HEK293 (cell line): ENCODE results near the gene SPA17.

Experiments used
- CTCF ChIA-PET: fragments of 350-600 bp; formaldehyde crosslinking; extraction: SDS; loops from one replicate; lab custom pipeline; 2021; ENCODE audit warnings: antibody characterized with exemption; lab: Yijun Ruan, JAX
- POLR2A ChIA-PET: fragments of 300-600 bp; formaldehyde crosslinking; extraction: SDS; loops from one replicate; lab custom pipeline; 2020; ENCODE audit warnings: antibody characterized with exemption, inconsistent platforms; lab: Yijun Ruan, JAX
- H3K27ac ChIP-seq: fragments of 200-500 bp; sonication (Bioruptor generic); 2 replicates; pipeline ENCODE4 v1.5.1; 2014; ENCODE audit warnings: low read depth, low read length, control low read depth, inconsistent platforms; ENCODE audit errors: extremely low read depth
- H3K36me3 ChIP-seq, 2 experiments: fragments of 200-500 bp in 1 of 2; sonication (Bioruptor generic) in 1 of 2; 1 replicate in 1 of 2; 2 replicates in 1 of 2; pipeline ENCODE4 v1.5.1; 2014 to 2017; ENCODE audit warnings: inconsistent platforms in 2 of 2, low read length in 2 of 2; ENCODE audit not compliant: control insufficient read depth in 2 of 2, insufficient read depth in 1 of 2
- H3K4me1 ChIP-seq: fragments of 200-500 bp; sonication (Bioruptor generic); 2 replicates; pipeline ENCODE4 v1.5.1; 2014; ENCODE audit warnings: mild to moderate bottlenecking, low read length, inconsistent platforms; ENCODE audit not compliant: control insufficient read depth, insufficient read depth
- H3K4me3 ChIP-seq: 2 replicates; pipeline ENCODE4 v1.5.1; 2011; ENCODE audit warnings: low read depth, mild to moderate bottlenecking, control low read depth, low read length, moderate library complexity
- H3K9me3 ChIP-seq: fragments of 200-500 bp; sonication (Bioruptor generic); 2 replicates; pipeline ENCODE4 v1.5.1; 2014; ENCODE audit warnings: low read depth, low read length, inconsistent platforms; ENCODE audit not compliant: control insufficient read depth, insufficient read depth
- FEZF1 ChIP-seq: fragments of 450-650 bp; formaldehyde crosslinking; IDR thresholded peaks from 2 replicates; pipeline ENCODE4 v1.5.1; 2016; ENCODE audit warnings: missing biosample characterization, missing genetic modification characterization
- MZF1 ChIP-seq: fragments of 450-650 bp; formaldehyde crosslinking; IDR thresholded peaks from 2 replicates; pipeline ENCODE4 v1.5.1; 2017; ENCODE audit warnings: missing biosample characterization, missing genetic modification characterization, borderline replicate concordance
- TRIM28 ChIP-seq: IDR thresholded peaks from 2 replicates; pipeline ENCODE4 v1.6.1; 2011; ENCODE audit warnings: low read length, control low read depth, borderline replicate concordance
- ZNF114 ChIP-seq: fragments of 450-650 bp; formaldehyde crosslinking; IDR thresholded peaks from 2 replicates; pipeline ENCODE4 v1.5.0; 2017; ENCODE audit warnings: missing biosample characterization, missing genetic modification characterization
- ZNF2 ChIP-seq: fragments of 450-650 bp; formaldehyde crosslinking; IDR thresholded peaks from 2 replicates; pipeline ENCODE4 v1.5.1; 2016; ENCODE audit warnings: missing biosample characterization, missing genetic modification characterization
- ZNF202 ChIP-seq: fragments of 450-650 bp; formaldehyde crosslinking; IDR thresholded peaks from 2 replicates; pipeline ENCODE4 v1.5.1; 2016; ENCODE audit warnings: missing biosample characterization, missing genetic modification characterization, borderline replicate concordance
- ZNF214 ChIP-seq: fragments of 450-650 bp; formaldehyde crosslinking; IDR thresholded peaks from 2 replicates; pipeline ENCODE4 v1.5.1; 2017; ENCODE audit warnings: missing biosample characterization, mild to moderate bottlenecking, missing genetic modification characterization, borderline replicate concordance
- ZNF221 ChIP-seq: fragments of 450-650 bp; formaldehyde crosslinking; IDR thresholded peaks from 2 replicates; pipeline ENCODE4 v1.5.1; 2017; ENCODE audit warnings: missing biosample characterization, missing genetic modification characterization, borderline replicate concordance
- ZNF24 ChIP-seq: fragments of 450-650 bp; formaldehyde crosslinking; IDR thresholded peaks from 2 replicates; pipeline ENCODE4 v1.5.1; 2016; ENCODE audit warnings: missing biosample characterization, missing genetic modification characterization
- ZNF292 ChIP-seq: fragments of 450-650 bp; formaldehyde crosslinking; IDR thresholded peaks from 2 replicates; pipeline ENCODE4 v1.5.1; 2016; ENCODE audit warnings: low read depth, missing biosample characterization, missing genetic modification characterization, borderline replicate concordance
- ZNF341 ChIP-seq: fragments of 450-650 bp; formaldehyde crosslinking; IDR thresholded peaks from 2 replicates; pipeline ENCODE4; 2016; ENCODE audit warnings: low read depth, missing biosample characterization, missing genetic modification characterization
- ZNF37A ChIP-seq: fragments of 450-650 bp; IDR thresholded peaks from 2 replicates; pipeline ENCODE4 v1.5.1; 2018; ENCODE audit warnings: missing biosample characterization, missing genetic modification characterization
- ZNF48 ChIP-seq: fragments of 450-650 bp; formaldehyde crosslinking; IDR thresholded peaks from 2 replicates; pipeline ENCODE4 v1.5.1; 2016; ENCODE audit warnings: missing biosample characterization, missing genetic modification characterization
- ZNF555 ChIP-seq: fragments of 450-650 bp; formaldehyde crosslinking; conservative IDR thresholded peaks from 2 replicates; pipeline ENCODE4 v1.5.1; 2017; ENCODE audit warnings: missing biosample characterization, mild to moderate bottlenecking, missing genetic modification characterization, inconsistent platforms
- ZNF670 ChIP-seq: fragments of 450-650 bp; formaldehyde crosslinking; IDR thresholded peaks from 2 replicates; pipeline ENCODE4 v1.5.1; 2016; ENCODE audit warnings: missing biosample characterization, missing genetic modification characterization, low read depth
- ZNF785 ChIP-seq: fragments of 450-650 bp; formaldehyde crosslinking; IDR thresholded peaks from 2 replicates; pipeline ENCODE4 v1.5.1; 2016; ENCODE audit warnings: missing biosample characterization, missing genetic modification characterization
- ZNF837 ChIP-seq: fragments of 450-650 bp; formaldehyde crosslinking; IDR thresholded peaks from 2 replicates; pipeline ENCODE4 v1.5.1; 2016; ENCODE audit warnings: missing biosample characterization, missing genetic modification characterization
- TF ChIP-seq, protein P1 (sequence below): fragments of 450-650 bp; formaldehyde crosslinking; IDR thresholded peaks from 2 replicates; pipeline ENCODE4 v1.5.1; 2016; ENCODE audit warnings: missing biosample characterization, missing genetic modification characterization
- TF ChIP-seq, protein P2 (sequence below): fragments of 450-650 bp; formaldehyde crosslinking; optimal IDR thresholded peaks from 2 replicates; pipeline ENCODE3; 2016; ENCODE audit warnings: missing biosample characterization, mild to moderate bottlenecking, missing genetic modification characterization
- TF ChIP-seq, protein P3 (sequence below): fragments of 450-650 bp; formaldehyde crosslinking; IDR thresholded peaks from 2 replicates; pipeline ENCODE4 v1.5.1; 2017; ENCODE audit warnings: missing biosample characterization, missing genetic modification characterization
- TF ChIP-seq, protein P4 (sequence below): fragments of 450-650 bp; formaldehyde crosslinking; conservative IDR thresholded peaks from 2 replicates; pipeline ENCODE4 v1.5.1; 2016; ENCODE audit warnings: low read depth, missing biosample characterization, missing genetic modification characterization
- TF ChIP-seq, protein P5 (sequence below): fragments of 450-650 bp; formaldehyde crosslinking; IDR thresholded peaks from 2 replicates; pipeline ENCODE4 v1.5.1; 2017; ENCODE audit warnings: missing biosample characterization, missing genetic modification characterization

Gene SPA17

DNA sequence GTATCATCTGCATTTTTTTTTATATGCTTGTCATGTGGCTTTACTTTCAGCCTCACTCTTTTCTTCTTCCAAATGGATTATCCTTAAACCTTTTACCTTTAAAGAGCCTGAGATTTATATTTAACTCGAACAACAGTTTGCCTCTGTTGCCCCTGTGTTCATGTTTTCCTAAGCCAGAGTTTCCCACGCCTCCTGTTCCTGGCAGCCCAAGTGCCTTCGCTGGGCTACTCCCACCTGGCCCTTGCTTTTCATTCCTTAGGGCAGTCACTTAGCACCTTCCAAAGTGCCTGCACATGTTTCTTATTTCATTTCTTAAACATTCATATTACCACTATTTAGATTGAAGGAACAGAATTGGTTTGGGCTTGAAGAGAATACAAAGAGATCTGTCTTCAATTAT, 37.8 kb upstream of the SPA17 start:
- CTCF ChIA-PET = no interaction called here
- no peak overlapping the region for H3K27ac ChIP-seq
- POLR2A ChIA-PET = interaction anchor here (1.0 kb wide), 1 partner anchor 13 kb away, joined by 3 read pairs; the partner anchor contains the start of gene TBRG1
- H3K4me3 ChIP-seq = no peak overlapping the region
- no peak for TF ChIP-seq ZNF837 (tag by site-specific recombination)
- TF ChIP-seq ZNF202 (tag by site-specific recombination) = no peak
- TF ChIP-seq, protein P1, sequence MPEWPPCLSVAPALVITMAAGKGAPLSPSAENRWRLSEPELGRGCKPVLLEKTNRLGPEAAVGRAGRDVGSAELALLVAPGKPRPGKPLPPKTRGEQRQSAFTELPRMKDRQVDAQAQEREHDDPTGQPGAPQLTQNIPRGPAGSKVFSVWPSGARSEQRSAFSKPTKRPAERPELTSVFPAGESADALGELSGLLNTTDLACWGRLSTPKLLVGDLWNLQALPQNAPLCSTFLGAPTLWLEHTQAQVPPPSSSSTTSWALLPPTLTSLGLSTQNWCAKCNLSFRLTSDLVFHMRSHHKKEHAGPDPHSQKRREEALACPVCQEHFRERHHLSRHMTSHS (tag by site-specific recombination) = no peak
- TF ChIP-seq, all 188 proteins: peak for 0
- no peaks in the 10 kb centered on the region for H3K9me3 ChIP-seq
- H3K4me1 ChIP-seq = no peaks in the 10 kb centered on the region
- peaks cover 6 to 86% of the 10 kb centered on the region in 2 experiments for H3K36me3 ChIP-seq

DNA sequence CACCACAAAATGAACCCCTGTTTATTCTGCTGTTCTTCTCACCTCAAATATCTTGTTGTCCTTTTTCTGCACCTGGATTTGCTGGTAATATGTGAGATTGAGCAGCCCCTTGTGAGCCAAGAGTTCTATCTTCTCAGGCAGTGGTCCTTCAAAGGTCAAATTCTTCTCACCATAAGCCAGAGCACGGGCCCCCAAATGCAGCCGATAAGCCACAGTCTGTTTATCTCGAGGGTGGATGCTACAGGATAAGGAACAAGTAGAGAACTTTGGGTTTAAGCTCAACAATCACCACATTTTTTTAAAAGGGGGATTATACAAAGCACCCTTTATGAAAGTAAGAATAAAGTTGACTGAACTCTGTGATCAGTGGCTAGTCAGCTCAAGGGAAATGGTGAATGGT, 35.2 kb upstream of the SPA17 start:
- H3K4me1 ChIP-seq = no peaks in the 10 kb centered on the region
- H3K27ac ChIP-seq = no peak overlapping the region
- no peak overlapping the region for H3K4me3 ChIP-seq
- TF ChIP-seq MZF1 (tag by site-specific recombination) = no peak
- no peak for TF ChIP-seq ZNF114 (tag by site-specific recombination)
- TF ChIP-seq ZNF341 = no peak
- no peak for TF ChIP-seq ZNF785 (tag by site-specific recombination)
- no peak for TF ChIP-seq ZNF214 (tag by site-specific recombination)
- no peak for TF ChIP-seq ZNF24 (tag by site-specific recombination)
- no peak for TF ChIP-seq TRIM28
- TF ChIP-seq, protein P2, sequence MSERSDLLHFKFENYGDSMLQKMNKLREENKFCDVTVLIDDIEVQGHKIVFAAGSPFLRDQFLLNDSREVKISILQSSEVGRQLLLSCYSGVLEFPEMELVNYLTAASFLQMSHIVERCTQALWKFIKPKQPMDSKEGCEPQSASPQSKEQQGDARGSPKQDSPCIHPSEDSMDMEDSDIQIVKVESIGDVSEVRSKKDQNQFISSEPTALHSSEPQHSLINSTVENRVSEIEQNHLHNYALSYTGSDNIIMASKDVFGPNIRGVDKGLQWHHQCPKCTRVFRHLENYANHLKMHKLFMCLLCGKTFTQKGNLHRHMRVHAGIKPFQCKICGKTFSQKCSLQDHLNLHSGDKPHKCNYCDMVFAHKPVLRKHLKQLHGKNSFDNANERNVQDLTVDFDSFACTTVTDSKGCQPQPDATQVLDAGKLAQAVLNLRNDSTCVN (tag by site-specific recombination) = no peak
- TF ChIP-seq, protein P3, sequence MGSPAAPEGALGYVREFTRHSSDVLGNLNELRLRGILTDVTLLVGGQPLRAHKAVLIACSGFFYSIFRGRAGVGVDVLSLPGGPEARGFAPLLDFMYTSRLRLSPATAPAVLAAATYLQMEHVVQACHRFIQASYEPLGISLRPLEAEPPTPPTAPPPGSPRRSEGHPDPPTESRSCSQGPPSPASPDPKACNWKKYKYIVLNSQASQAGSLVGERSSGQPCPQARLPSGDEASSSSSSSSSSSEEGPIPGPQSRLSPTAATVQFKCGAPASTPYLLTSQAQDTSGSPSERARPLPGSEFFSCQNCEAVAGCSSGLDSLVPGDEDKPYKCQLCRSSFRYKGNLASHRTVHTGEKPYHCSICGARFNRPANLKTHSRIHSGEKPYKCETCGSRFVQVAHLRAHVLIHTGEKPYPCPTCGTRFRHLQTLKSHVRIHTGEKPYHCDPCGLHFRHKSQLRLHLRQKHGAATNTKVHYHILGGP (tag by site-specific recombination) = no peak
- no peak for TF ChIP-seq ZNF48 (tag by site-specific recombination)
- TF ChIP-seq ZNF555 = no peak
- TF ChIP-seq, protein P4, sequence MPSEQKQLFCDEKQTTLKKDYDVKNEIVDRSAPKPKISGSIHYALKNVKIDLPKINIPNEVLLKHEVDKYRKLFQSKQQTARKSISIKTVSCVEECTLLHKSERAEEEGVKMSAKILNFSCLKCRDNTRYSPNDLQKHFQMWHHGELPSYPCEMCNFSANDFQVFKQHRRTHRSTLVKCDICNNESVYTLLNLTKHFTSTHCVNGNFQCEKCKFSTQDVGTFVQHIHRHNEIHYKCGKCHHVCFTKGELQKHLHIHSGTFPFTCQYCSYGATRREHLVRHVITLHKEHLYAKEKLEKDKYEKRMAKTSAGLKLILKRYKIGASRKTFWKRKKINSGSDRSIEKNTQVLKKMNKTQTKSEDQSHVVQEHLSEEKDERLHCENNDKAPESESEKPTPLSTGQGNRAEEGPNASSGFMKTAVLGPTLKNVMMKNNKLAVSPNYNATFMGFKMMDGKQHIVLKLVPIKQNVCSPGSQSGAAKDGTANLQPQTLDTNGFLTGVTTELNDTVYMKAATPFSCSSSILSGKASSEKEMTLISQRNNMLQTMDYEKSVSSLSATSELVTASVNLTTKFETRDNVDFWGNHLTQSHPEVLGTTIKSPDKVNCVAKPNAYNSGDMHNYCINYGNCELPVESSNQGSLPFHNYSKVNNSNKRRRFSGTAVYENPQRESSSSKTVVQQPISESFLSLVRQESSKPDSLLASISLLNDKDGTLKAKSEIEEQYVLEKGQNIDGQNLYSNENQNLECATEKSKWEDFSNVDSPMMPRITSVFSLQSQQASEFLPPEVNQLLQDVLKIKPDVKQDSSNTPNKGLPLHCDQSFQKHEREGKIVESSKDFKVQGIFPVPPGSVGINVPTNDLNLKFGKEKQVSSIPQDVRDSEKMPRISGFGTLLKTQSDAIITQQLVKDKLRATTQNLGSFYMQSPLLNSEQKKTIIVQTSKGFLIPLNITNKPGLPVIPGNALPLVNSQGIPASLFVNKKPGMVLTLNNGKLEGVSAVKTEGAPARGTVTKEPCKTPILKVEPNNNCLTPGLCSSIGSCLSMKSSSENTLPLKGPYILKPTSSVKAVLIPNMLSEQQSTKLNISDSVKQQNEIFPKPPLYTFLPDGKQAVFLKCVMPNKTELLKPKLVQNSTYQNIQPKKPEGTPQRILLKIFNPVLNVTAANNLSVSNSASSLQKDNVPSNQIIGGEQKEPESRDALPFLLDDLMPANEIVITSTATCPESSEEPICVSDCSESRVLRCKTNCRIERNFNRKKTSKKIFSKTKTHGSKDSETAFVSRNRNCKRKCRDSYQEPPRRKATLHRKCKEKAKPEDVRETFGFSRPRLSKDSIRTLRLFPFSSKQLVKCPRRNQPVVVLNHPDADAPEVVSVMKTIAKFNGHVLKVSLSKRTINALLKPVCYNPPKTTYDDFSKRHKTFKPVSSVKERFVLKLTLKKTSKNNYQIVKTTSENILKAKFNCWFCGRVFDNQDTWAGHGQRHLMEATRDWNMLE = no peak
- TF ChIP-seq, protein P5, sequence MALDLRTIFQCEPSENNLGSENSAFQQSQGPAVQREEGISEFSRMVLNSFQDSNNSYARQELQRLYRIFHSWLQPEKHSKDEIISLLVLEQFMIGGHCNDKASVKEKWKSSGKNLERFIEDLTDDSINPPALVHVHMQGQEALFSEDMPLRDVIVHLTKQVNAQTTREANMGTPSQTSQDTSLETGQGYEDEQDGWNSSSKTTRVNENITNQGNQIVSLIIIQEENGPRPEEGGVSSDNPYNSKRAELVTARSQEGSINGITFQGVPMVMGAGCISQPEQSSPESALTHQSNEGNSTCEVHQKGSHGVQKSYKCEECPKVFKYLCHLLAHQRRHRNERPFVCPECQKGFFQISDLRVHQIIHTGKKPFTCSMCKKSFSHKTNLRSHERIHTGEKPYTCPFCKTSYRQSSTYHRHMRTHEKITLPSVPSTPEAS = no peak
- no peak for TF ChIP-seq ZNF670 (tag by site-specific recombination)
- no peak for TF ChIP-seq ZNF292 (tag by site-specific recombination)
- no peak for TF ChIP-seq ZNF2 (tag by site-specific recombination)
- no peak for TF ChIP-seq ZNF37A
- no peak for TF ChIP-seq FEZF1 (tag by site-specific recombination)
- TF ChIP-seq ZNF202 (tag by site-specific recombination) = no peak
- no peak for TF ChIP-seq ZNF221 (tag by site-specific recombination)
- TF ChIP-seq, all 188 proteins: peak for 0
- ChIA-PET POLR2A (no interaction called here), CTCF (interaction anchor here (0.6 to 1.4 kb wide), 5 partner anchors 124 to 236 kb away, joined by 3 to 5 read pairs (median 3); partner anchors contain the start of gene ESAM)
- peaks cover 6 to 61% of the 10 kb centered on the region in 2 experiments; a peak in 2 of 3 replicates for H3K36me3 ChIP-seq
- no peaks in the 10 kb centered on the region for H3K9me3 ChIP-seq
